HG03460 (cell line): ENCODE data around the gene ZSWIM4.

Experiments used
- ATAC-seq: cut with Tn5 transposase; IDR thresholded peaks from one replicate; pipeline ENCODE4 v1.9.1; 2021; ENCODE audit not compliant: unreplicated experiment

Gene ZSWIM4

DNA sequence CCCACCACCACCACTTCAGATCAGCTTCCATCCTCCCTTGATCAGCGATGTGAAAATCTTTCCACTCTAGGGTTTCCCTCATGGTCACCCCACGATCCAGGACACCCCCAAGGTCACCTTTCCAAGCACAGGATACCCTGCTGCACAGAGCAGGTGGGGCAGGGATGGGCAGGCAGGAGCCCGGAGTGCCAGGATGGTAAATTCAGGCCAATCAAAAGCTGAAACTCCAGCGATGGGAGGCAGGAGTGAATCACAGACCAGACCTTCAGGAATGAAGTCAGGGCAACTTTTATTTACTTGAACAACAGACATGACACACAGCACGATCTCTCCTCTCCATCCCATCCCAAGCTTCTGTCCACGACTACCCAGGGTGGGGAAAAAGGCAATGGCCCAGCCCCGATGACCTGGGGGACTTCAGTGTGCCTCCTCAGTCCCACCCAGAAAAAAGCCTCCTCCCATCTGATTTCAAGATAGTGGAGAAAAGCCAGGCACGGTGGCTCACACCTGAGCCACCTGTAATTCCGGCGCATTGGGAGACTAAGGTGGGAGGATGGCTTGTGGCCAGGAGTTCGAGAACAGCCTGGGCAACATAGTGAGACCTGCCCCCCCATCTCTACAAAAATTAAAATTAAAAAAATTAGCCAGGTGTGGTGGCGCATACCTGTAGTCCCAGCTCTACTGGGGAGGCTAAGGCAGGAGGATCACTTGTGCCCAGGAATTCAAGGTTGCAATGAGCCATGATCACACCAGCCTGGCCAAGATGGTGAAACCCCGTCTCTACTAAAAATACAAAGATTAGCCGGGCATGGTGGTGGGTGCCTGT is 39.2 kb downstream of the ZSWIM4 start:
- ATAC-seq = no peak

DNA sequence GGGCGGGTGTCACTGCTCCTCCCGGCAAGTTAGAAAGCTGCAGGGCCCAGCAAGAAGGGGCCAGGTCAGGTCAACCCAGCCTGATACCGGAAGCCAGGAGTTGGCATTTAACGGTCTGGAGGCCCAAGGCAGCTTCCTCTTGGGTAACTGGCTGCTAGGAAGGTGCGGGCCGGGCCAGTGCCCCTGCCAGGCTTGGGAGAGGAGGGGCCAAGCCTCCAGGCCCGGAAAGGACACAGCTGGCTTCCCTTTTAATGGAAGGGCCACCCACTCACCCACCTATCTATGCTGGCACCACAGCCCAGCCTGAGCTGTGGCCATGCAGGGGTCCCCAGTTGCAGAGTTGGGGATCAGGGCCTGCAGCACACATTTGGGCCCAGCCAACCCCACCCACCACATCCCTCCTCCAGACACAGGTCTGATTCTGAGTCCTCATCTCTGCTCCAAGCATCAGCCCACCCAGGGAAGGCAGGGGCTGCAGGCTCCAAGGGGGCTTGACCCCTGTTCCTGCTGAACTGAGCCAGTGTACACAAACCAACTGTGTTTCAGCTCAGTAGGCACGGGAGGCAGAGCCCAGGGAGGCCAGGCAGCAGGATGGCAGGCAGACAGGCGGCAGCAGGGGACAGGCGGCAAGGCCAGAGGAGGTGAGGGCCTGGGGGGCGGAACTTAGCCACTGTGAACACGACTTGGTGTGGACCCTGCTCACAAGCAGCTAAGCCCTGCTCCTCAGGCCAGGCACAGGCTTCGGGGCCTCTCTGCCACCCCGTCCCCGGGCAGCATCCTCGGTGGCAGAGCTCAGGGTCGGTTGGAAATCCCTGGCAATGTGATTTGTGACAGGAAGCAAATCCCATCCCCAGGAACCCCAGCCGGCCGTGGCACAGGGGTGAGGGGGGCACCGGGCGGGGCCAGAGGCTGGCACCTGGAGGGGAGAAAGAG is 40.8 kb downstream of the ZSWIM4 start:
- ATAC-seq = no peak

DNA sequence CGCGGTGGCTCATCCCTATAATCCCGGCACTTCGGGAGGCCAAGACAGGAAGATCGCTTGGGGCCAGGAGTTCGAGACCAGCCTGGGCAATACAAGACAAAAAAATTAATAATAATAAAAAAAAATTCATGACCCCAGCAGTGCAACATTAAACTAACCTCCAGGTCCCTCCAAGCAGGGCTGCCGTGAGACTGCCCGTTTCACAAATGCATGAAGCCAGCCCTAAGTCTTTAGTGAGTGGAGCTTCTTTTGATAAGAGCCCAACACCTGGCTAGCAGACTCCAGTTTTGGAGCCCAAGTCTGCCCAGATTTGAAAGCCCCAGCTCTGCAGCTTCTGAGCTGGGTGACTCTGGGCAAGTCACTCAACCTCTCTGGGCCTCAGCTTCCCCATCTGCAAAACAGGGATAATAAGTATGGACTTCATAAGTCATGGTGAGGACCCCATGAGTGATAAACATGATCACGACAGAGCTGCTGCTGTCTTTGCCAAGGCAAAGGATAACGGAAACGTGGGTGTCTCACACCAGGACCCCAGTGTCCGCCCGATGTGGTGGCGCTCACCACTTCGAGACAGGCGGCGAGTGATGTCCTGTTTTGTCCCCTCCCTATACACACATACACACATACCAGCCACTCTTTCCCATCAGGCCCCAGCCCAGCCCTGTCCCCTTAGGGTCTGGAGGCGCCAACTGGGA is 43.3 kb downstream of the ZSWIM4 start:
- no peak for ATAC-seq

DNA sequence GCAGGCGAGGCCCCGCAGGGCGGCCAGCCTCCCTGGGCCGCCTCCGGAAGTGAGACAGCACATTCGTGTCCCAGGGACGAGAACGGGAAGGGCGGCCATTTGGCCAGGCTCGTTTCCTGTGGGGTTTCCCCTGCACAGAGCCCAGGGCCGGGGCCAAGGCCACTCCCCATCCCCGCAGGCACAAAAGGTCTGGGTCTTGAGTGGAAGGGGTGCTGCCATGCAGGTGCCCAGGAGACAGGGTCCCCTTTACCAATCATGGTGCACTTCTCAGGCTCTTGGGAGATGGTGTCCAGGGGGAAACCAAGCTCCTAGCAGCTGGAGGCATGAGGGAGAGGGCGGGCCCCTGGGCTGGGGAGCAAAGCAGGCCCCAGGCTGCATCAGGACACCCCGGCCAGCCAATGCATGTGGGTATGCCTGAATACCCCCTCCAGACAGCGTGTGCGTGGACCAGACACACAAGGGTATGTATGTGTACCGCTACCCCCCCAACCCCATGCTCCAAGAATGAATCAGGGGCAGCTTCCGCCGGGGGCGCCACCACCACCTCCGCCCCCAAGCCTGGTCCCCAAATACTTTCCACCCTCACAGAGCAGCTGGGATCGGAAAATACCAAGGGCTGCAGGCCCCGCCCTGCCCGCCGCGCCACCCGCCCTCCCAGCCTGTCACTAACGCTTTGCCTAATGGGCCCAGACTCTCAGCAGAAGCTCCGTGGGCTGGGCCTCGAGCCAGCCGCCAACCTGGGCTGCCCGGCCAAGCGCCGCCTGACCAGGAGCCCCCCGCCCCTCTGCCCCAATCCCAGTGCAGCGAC is 44.1 kb downstream of the ZSWIM4 start:
- ATAC-seq = peak; percentile 32

DNA sequence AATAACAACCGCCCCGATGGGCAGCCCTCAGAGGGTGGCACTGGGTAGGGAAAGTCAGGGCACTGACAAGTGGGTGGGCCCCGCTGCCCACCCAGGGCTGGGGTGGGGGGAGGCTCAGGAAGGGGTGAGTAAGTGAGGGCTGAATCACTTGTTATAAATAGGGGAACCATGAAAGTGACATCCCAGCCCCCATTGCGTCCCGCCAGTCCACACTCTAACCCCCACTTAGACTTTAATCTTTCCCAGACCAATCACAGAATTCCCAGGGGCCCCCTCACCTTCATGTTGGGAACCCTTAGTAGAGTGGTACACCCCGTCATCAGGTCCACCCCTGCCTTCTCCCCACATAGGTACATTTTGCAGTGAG is 44.7 kb downstream of the ZSWIM4 start:
- no peak for ATAC-seq

DNA sequence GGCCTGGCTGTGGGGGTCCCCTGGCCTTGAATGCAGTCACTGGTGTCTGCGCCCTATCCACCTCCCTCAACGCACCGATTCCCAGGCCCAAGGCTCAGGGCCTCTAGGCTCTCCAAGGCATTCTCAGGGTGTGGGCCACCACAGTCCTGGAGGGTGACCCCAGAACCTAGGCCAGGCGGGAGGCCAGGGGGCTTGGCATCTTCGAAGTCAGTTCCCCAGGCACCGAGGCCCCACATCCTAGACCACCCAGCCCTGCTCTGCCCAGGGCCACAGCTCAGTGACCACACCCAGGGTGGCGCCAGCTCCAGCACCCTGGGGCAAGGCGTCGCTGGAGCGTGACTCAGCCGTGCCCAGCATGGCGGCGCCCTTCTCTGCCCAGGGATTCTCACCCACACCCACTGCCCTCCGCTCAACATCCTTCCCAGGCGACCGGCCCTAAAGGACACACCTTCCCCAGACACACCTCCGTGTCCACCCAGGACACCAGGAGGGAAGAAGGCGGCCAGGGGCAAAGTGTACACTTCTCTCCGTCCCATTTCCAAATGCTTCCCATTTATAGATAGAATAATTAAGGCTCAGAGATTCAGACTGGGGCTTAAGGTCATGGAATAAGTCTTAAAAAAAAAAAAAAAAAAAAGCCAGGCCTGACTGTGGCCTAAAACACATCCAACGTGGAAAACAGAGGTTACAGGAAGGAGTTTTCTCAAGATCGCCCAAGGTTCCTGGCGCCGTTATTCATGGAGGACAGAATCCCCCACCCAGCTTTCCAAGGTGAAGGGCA is 45.3 kb downstream of the ZSWIM4 start:
- no peak for ATAC-seq

DNA sequence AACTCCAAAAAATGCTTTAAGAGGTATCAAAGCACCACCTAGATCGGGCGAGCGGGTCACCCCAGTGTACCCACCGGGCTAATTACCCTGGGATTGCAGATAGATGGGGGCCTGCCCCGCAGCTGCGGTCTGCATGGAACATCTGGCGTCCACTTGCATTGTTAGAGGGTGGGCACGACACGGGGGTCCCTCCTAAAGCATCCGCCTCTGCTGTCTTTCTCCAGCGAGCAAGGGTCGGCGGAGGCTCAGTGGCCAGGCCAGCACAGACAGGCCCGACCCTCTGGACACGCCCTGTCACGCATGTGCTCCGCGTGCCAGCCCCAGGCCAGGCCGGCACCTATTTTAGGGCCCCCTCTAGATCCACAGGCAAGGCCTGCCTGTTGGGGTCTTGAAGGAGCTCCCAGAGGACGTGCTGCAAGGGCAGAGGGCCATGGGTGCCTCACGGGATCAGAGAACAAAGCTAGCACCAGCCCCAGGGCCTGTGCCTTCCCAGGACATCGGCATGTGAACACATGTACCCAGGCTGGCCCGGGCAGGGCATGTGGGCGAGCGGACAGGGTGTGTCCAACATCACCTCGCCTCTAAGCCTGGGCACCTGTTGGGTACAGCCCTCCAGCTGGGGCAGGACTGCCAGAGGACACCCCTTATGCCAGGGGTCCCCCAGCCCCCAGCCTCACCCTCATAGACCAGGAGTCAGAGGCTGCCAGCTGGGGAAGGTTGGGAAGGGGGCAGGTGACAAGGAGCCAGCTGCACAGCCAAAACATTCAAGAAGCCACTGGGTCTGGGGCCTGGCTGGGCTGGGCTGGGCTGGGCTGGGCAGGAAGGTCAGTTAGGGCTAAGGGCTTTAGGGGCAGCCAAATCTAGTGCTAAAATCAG is 46.1 kb downstream of the ZSWIM4 start:
- no peak for ATAC-seq

DNA sequence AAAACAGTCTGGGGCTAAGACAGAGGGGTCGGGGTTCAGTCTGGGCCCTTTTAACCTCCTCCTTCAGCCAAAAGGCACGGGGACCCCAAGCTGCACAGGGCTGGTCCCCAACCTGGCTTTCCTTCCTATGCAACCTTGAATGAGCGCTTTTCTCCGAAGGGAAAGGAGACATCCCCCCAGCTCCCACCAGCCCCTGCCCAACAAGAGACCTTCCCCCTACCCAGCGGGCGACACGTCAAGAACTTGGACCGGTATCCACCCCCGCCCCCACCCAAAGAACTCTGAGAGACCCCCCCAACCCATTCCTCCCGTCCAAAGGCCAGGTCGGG is 46.7 kb downstream of the ZSWIM4 start:
- no peak for ATAC-seq

DNA sequence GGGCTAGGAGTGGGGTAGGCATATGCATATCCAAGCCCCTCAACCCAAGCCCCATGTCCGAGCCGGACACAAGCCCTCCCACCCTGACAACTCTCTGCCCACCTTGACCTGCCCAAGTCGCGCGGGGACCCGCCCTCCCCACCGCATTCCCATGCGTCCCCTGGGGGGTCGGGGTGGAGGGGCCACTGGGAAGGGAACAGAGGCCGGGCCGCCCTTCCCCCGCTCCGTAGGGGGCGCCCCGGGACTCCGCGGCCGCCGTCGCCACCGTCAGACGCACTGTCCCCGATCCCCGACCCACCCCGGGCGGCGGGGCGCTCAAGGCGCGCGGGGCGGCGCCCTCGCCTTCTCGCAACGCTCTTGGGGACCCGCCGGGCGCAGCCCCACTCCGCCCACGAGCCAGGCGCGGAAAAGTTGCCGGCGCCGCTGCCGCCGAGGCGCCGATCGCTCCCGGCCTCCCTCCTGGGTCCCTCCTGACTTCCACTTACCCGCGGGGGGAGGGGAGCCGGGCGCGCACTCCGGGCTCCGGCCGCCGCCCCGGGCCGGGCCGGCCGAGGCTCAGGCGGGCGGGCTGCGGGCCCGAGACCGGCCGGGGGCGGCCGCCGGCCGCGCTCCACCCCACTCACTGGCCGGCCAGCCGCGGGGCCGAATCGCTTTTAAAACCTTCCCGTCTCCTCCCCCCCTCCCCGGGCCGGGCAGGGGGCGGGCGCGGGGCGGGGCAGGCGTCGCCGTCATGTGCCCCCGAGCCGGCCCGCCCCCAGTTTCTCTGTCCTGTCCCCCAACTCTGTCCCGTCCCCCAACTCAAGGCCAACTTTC is 47.3 kb downstream of the ZSWIM4 start:
- ATAC-seq = no peak

DNA sequence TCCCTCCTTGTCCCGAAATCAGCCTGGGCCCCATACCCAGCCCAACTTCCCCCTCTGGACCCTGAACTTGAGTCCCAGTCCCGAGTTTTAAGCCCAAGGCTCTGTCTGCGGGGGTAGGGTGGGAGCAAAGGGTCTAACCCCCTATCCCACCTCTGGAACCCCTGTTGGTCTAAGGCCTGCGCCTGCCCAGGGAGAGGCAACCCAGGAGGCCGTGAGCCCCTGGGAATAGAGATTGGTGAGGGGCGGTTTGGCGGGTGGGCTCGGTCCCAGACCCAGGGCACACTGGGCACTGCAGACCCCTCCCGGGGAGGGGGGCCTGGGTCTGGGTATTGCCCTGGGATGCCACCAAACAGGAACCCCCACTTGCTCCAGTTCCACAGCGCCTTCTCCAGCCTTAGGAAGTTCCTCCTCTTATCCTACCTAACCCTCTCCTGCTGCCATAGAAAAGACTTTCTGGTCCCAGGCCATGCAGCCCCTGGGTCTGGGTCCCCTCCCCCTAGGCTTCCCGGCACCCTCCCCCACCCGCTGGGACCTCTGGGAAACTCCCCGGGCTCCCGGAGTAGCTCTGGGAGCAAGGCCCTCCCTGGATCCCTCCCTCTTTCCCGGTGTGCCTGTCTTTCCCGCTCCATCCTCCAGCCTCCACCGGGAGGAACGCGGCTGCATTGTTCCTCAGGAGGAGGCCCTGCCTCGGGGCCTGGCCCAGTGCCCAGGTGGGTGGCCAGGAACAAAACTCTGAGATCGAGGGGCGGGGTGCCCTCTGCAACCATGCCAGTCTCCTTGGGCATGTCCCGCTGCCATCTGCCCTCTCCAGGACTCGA is 48.1 kb downstream of the ZSWIM4 start:
- ATAC-seq = no peak

DNA sequence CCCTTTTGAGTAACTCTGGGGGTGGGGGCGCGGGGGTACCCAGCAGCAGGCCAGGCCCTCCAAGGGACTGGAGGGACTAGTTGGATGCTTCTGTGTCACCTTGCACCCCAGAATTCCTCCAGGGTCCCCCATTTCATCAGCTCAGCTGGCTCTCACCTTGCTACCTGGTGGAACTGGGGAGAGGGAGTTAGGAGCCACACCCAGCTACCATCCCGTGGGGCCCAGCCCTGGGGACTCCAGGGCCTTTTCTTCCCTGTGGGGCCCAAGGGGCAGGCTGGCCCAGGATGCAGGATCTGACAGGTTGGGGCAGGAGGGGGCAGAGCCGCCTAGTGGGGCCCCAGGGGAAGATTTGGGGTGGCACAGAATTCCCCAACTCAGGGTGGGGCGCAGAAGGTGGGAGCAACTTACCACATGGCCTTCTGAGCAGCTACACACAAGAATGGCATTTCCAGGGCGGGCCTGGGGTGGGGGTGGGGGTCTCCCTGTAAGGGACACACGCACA is 48.9 kb downstream of the ZSWIM4 start:
- no peak for ATAC-seq

DNA sequence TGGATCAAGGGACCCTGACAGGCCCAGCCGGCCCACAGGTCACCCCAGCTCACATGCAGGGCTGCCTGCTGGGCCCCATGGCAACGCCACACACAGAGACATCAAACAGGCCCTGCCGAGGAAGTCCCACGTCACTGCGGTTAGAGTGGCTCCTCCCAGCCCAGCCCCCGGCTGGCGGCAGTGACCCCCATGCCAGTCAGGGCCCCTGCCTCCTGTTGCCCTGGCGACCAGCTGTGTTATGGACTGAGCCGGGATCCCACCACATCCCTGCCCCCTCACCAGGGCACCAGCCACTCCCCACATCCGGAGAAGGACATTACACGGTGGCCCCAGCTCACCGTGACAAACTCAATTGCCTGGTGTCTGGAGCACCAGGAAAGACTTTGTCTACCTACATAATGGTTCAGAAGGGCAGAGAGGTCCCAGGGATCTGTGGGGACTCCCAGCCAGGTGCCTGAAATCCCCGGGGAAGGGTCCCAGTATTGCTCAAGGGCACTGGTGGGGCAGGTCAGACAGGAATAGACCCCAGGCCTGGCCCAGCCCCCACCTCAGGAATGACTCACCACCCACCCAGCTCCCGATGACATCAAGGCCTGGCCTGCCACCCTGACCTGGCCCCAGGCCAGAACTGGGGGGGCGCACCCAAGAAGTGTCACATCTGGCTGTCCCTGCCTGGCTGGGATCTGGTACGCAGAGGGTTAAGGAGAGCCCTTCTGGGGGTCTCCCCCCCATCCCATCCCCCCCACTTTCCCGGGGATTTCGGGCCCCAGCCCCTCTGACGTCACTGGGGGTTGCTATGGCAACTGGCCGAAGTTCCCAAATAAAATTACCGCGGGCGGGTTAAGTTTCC is 51.5 kb downstream of the ZSWIM4 start:
- peak; percentile 60 for ATAC-seq

DNA sequence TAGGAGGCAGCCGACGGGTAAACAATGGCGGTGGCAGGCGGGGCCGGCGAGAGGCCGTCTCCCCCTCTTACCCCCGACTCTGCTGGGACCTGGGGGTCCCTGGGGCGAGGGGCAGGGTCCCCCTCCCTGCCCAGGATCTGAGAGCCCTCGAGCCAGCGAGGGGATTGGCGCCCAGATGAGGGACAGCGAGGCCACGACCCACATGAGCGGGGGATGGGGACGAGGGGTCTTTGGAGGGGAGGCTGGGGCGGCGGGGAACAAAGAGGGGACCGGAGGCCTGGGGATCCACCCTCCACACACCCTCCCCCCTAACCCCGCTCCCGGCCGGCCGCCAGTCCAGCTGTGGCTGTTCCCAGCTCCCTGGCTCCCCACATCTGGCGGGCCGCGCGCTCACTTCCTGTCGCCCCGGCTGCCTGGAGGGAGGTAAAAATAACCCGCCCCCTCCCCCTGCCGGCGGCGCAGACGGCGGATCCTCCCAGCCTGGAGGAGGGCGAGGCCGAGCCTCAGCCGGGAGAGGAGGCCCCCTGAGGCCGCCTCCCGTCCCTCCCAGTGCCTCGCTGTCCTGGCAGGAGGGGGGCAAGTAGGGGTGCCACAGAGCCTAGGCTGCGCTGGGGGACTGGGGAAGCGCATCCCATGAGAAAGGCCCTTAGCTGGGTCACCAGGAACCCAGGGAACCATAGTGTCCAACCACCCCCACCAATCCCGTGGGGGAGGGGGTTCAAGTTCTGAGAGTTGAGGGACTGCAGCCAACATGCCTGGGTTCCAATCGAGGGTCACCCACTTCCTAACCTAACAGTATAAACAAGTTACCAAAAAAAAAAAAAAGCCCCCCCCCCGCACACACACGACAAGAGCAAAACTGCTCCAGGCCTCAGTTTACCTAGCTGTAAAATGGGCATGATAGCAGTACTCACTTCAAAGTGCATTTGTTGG is 52.4 kb downstream of the ZSWIM4 start:
- ATAC-seq = peak; percentile 12

DNA sequence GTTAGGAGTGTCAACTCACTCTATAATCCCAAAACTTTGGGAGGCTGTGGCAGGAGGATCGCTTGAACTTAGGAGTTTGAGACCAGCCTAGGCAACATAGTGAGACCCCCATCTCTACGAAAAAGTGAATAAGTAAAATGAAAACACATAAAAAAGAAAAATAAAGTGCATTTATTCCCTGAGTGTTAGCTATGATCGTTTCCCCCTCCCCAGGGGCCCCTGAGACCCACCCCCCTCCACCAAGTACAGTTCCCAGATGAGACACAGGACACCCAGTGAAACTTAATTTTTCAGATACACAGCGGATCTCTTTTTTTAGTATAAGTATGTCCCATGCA is 53.1 kb downstream of the ZSWIM4 start:
- no peak for ATAC-seq
